ENCODE measurements around the gene SH3BP5L.

The SH3BP5L gene

GRCh38 chr1:248816042-248816851, 9.5 kb downstream of the SH3BP5L start:
- no peak for DNase-seq (ENCODE audit: low spot score in 2 of 2)
- Histone ChIP-seq H3K4me1 (no peaks in the 10 kb centered on the region), H3K4me3 (no peak overlapping the region), H3K36me3 (replicated peaks) (peaks cover 30% of the 10 kb centered on the region), H3K27me3 (ENCODE audit: low read depth) (no peaks in the 10 kb centered on the region), H3K9me3 (no peaks in the 10 kb centered on the region)
- in situ Hi-C loops (cut with MboI; ENCODE audit: low sequenced_read_pairs) = no loop called here

- Histone ChIP-seq H3K4me3 (no peak overlapping the region), H3K27me3 (ENCODE audit: low read depth) (no peaks in the 10 kb centered on the region), H3K36me3 (replicated peaks) (peaks cover 24% of the 10 kb centered on the region), H3K9me3 (no peaks in the 10 kb centered on the region), H3K4me1 (no peaks in the 10 kb centered on the region)
- DNase-seq (ENCODE audit: low spot score in 2 of 2) = no peak
- in situ Hi-C loops (cut with MboI; ENCODE audit: low sequenced_read_pairs) = no loop called here
These were observed 10.2 kb downstream of the SH3BP5L start for GRCh38 chr1:248815407-248816034.

- Histone ChIP-seq H3K36me3 (replicated peaks) (peaks cover 19% of the 10 kb centered on the region), H3K4me1 (no peaks in the 10 kb centered on the region), H3K9me3 (no peaks in the 10 kb centered on the region), H3K27me3 (ENCODE audit: low read depth) (no peaks in the 10 kb centered on the region), H3K4me3 (no peak overlapping the region)
- DNase-seq (ENCODE audit: low spot score in 2 of 2) = no peak
- in situ Hi-C loops (cut with MboI; ENCODE audit: low sequenced_read_pairs) = no loop called here
These were observed 11.4 kb downstream of the SH3BP5L start for GRCh38 chr1:248814351-248814750.

GRCh38 chr1:248813546-248813945, 12.2 kb downstream of the SH3BP5L start:
- Histone ChIP-seq H3K4me3 (no peak overlapping the region), H3K36me3 (replicated peaks) (peaks cover 19% of the 10 kb centered on the region), H3K4me1 (no peaks in the 10 kb centered on the region), H3K9me3 (no peaks in the 10 kb centered on the region), H3K27me3 (ENCODE audit: low read depth) (no peaks in the 10 kb centered on the region)
- no peak for DNase-seq (ENCODE audit: low spot score in 2 of 2)
- in situ Hi-C loops (cut with MboI; ENCODE audit: low sequenced_read_pairs) = no loop called here

- Histone ChIP-seq H3K27me3 (ENCODE audit: low read depth) (no peaks in the 10 kb centered on the region), H3K4me1 (no peaks in the 10 kb centered on the region), H3K9me3 (no peaks in the 10 kb centered on the region), H3K36me3 (replicated peaks) (peaks cover 19% of the 10 kb centered on the region), H3K4me3 (no peak overlapping the region)
- no peak for DNase-seq (ENCODE audit: low spot score in 2 of 2)
- in situ Hi-C loops (cut with MboI; ENCODE audit: low sequenced_read_pairs) = no loop called here
These were observed 12.8 kb downstream of the SH3BP5L start for GRCh38 chr1:248812736-248813425.

- no peak for DNase-seq (ENCODE audit: low spot score in 2 of 2)
- Histone ChIP-seq H3K36me3 (replicated peaks) (peaks cover 19% of the 10 kb centered on the region), H3K4me1 (no peaks in the 10 kb centered on the region), H3K9me3 (no peaks in the 10 kb centered on the region), H3K4me3 (no peak overlapping the region), H3K27me3 (ENCODE audit: low read depth) (no peaks in the 10 kb centered on the region)
- in situ Hi-C loops (cut with MboI; ENCODE audit: low sequenced_read_pairs) = no loop called here
These were observed 13.9 kb downstream of the SH3BP5L start for GRCh38 chr1:248811514-248812490.

GRCh38 chr1:248810727-248811513, 14.8 kb downstream of the SH3BP5L start:
- Histone ChIP-seq H3K36me3 (replicated peaks) (peaks cover 15% of the 10 kb centered on the region), H3K9me3 (no peaks in the 10 kb centered on the region), H3K27me3 (ENCODE audit: low read depth) (no peaks in the 10 kb centered on the region), H3K4me1 (no peaks in the 10 kb centered on the region), H3K4me3 (no peak overlapping the region)
- no peak for DNase-seq (ENCODE audit: low spot score in 2 of 2)
- in situ Hi-C loops (cut with MboI; ENCODE audit: low sequenced_read_pairs) = no loop called here

- no peaks in the 10 kb centered on the region for H3K4me1 ChIP-seq
- no peaks in the 10 kb centered on the region for H3K27me3 ChIP-seq (ENCODE audit: low read depth)
- in situ Hi-C loops (cut with MboI; ENCODE audit: low sequenced_read_pairs) = no loop called here
These were observed 15.6 kb downstream of the SH3BP5L start for GRCh38 chr1:248810000-248810726.

GRCh38 chr1:248808876-248809275, 16.8 kb downstream of the SH3BP5L start:
- Histone ChIP-seq H3K9me3 (no peaks in the 10 kb centered on the region), H3K36me3 (replicated peaks) (peaks cover 3% of the 10 kb centered on the region), H3K4me3 (no peak overlapping the region), H3K4me1 (no peaks in the 10 kb centered on the region), H3K27me3 (ENCODE audit: low read depth) (no peaks in the 10 kb centered on the region)
- in situ Hi-C loops (cut with MboI; ENCODE audit: low sequenced_read_pairs) = no loop called here
- no peak for DNase-seq (ENCODE audit: low spot score in 2 of 2)

More at GRCh38 chr1:248810000-248810726, 15.6 kb downstream of the SH3BP5L start:
- DNase-seq (ENCODE audit: low spot score in 2 of 2) = no peak
- peaks cover 14% of the 10 kb centered on the region for H3K36me3 ChIP-seq (replicated peaks)
- H3K4me3 ChIP-seq = no peak overlapping the region
- H3K9me3 ChIP-seq = no peaks in the 10 kb centered on the region

- Histone ChIP-seq H3K27me3 (ENCODE audit: low read depth) (no peaks in the 10 kb centered on the region), H3K4me3 (no peak overlapping the region), H3K9me3 (no peaks in the 10 kb centered on the region), H3K4me1 (no peaks in the 10 kb centered on the region), H3K36me3 (replicated peaks) (no peaks in the 10 kb centered on the region)
- peak; percentile 50 to 80 for DNase-seq (ENCODE audit: low spot score in 2 of 2)
- in situ Hi-C loops (cut with MboI; ENCODE audit: low sequenced_read_pairs) = no loop called here
These were observed 18.5 kb downstream of the SH3BP5L start for GRCh38 chr1:248807067-248807737.

- no peaks in the 10 kb centered on the region for H3K4me1 ChIP-seq
- DNase-seq (ENCODE audit: low spot score in 2 of 2) = no peak
- in situ Hi-C loops (cut with MboI; ENCODE audit: low sequenced_read_pairs) = no loop called here
- no peaks in the 10 kb centered on the region for H3K27me3 ChIP-seq (ENCODE audit: low read depth)
- H3K36me3 ChIP-seq (replicated peaks) = no peaks in the 10 kb centered on the region
- H3K4me3 ChIP-seq = no peak overlapping the region
- no peaks in the 10 kb centered on the region for H3K9me3 ChIP-seq
These were observed 19.8 kb downstream of the SH3BP5L start for GRCh38 chr1:248805876-248806275.
